T-helper 22 cell (primary cell): Measurements from ENCODE around the gene MAFB.

Experiments
- DNase-seq: peaks from one replicate; pipeline ENCODE4 v3.0.0-alpha.2; 2020; ENCODE audit warnings: low read depth

The MAFB gene

GRCh38 chr20:40702504-40702903 is 13.5 kb upstream of the MAFB start:
- DNase-seq = no peak

- no peak for DNase-seq
These were observed 9.7 kb upstream of the MAFB start for GRCh38 chr20:40698744-40699143.

GRCh38 chr20:40698281-40698680 is 9.2 kb upstream of the MAFB start:
- DNase-seq = no peak

GRCh38 chr20:40697541-40697940 is 8.5 kb upstream of the MAFB start:
- no peak for DNase-seq

- DNase-seq = no peak
These were observed 6.2 kb upstream of the MAFB start for GRCh38 chr20:40695214-40695613.

DNA sequence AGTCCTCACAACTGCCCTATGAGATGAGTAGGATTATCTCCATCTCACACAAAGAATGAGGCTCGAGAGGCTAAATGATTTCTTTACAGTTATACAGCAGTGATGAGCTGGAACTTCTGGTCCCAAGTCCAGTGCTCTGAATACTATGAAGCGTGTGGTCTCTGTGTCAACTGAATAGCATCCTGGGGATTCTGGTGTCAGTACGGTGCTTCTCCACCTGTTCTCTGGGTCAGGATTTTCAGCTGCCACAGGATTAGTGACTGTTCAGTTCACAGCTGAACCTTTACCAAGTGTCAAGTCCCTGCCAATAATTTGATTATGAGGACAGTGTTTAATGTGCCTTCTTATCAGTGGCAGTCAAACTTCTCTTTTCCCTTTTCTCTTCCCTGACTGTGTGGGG is 5.2 kb upstream of the MAFB start:
- DNase-seq = no peak

DNA sequence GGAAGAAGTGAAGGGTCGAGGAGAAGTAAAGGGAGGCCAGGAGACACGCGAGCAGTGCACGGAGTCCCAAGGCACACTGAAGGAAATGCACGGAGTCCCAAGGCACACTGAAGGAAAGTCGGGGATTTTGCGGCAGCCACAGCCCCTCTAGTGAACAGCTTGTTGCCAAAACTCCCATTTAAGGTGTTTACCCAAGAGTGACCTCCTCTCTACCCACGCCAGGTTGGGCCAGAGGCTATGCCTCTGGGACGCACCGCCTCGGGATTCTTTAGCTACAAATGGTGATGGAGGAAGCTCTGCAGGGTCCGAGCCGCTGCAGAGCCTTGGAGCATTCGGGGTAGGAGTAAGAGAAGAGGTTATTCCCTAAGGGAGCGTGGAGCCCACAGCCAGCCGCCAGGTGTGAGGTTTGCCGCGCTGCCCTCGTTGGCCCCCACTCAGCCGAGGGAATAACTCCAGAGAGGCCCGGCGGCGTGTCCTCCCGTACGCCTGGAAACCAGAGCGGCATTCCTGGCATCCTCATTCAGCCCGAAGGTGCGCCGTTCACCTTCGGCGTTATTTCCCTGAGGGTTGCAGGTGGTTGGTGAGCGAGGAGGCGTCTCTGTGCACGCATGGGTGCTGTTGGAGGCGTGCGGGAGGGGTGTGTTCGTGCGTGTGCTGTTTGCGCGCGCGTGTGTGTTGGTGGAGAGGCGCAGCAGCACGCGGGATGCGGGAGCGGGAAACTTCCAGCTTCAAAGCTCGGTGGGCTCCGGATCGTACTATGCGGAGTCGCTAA is 3.4 kb upstream of the MAFB start:
- DNase-seq = no peak

DNA sequence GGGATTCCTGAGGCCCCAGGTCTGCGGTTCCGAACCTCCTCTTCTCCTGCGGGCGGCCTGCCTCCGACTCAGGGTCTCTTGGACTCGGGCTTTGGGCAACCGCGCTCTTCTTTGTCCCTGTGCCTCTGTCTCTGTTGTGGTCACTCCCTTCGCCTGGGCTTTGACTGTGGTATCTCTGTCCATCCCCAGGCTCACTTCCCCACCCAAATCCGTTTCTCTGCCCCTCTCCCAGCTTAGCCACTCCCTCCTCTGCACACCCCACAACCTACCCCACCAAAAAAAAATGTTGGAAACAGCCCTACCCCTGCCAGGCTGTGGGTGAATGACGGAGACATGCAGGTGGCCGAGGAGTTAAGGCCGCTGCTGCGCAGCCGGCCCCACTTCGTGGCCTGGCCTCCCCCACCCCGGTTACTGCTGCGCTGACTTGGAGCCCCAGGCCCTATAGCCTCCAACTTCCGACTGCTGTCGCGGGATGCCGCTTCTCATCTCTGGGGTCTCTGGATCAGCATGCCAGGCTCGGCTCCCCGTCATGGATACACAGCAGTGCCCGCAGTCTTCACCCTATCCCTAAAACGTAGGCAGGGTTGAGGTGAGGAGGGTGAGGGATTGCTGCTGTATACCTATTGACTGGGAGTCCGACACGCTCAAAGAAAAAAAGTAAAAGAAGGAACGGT is 2.7 kb upstream of the MAFB start:
- no peak for DNase-seq

- DNase-seq = no peak
These were observed 2.0 kb upstream of the MAFB start for GRCh38 chr20:40690836-40691565.

GRCh38 chr20:40689943-40690835 is 1.2 kb upstream of the MAFB start:
- no peak for DNase-seq

DNA sequence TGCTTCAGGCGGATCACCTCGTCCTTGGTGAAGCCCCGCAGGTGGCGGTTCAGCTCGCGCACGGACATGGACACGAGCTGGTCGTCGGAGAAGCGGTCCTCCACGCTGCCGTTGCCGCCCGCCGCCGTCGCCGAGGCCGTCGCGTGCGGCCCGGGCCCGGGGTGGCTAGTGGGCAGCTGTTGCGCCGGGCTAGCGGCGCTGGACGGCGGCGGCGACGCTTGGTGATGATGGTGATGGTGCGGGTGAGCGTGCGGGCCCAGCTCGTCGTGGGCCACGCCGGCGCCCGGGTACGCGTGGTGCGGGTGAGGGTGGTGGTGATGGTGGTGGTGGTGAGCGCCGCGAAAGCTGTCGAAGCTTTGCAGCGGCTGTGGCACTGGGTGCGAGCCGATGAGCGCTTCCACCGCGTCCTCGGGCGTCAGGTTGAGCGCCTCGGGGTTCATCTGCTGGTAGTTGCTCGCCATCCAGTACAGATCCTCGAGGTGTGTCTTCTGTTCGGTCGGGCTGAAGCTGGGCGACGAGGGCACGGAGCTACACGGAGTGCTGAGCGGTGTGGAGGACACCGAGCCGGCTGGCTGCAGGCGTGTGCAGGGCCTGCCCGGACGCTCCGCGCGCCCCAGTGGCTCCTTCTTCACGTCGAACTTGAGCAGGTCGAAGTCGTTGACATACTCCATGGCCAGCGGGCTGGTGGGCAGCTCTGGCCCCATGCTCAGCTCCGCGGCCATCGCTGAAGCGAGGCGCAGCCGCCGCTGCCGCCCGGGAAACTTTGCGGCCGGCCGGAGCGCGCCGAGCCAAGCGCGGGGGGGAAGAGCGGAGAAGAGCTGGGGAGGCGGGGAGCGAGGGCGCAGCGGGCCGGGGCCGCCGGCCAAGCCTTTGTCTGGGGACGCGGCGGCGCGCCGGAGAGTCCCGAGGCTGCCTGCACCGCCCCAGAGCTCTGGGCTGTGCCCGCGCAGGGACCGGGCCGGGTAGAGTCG is 622 bp downstream of the MAFB start:
- DNase-seq = no peak

DNA sequence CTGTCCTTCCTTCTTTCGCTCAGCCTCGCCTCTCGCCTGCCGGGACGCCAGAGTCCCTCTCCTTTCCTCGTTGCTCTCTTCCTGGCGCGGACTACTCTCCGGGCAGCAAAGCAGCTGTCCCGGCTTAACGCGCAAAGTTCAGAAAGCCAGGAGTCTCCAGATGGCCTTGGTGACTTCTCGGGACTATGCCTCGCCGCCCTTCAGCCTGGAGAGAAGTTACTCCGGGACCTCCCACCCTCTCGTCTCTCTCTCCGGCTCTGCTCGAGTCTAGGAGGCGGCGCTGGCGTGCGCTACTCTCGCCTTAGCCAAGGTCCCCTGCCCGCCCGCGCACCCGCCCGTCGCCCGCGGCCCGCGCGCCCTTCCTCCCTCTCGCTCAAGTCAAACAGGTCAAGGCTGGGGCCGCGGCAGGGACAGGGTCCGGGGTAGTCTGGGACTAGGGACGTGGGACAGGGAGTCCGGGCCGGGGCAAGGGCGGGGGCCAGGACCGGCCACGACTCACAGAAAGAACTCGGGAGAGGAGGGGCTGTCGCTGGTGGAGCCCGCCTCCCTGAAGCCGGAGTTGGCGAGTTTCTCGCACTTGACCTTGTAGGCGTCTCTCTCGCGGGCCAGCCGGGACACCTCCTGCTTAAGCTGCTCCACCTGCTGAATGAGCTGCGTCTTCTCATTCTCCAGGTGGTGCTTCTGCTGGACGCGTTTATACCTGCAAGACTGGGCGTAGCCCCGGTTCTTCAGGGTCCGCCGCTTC is 1.5 kb downstream of the MAFB start:
- DNase-seq = no peak

GRCh38 chr20:40686893-40687292 is 2.1 kb downstream of the MAFB start:
- DNase-seq = no peak

- DNase-seq = no peak
These were observed 2.6 kb downstream of the MAFB start for GRCh38 chr20:40686434-40686882.

GRCh38 chr20:40685349-40685748 is 3.7 kb downstream of the MAFB start:
- DNase-seq = no peak

- DNase-seq = no peak
These were observed 5.2 kb downstream of the MAFB start for GRCh38 chr20:40683894-40684268.

GRCh38 chr20:40683221-40683893 is 5.7 kb downstream of the MAFB start:
- DNase-seq = no peak

GRCh38 chr20:40682104-40682981 is 6.7 kb downstream of the MAFB start:
- no peak for DNase-seq

DNA sequence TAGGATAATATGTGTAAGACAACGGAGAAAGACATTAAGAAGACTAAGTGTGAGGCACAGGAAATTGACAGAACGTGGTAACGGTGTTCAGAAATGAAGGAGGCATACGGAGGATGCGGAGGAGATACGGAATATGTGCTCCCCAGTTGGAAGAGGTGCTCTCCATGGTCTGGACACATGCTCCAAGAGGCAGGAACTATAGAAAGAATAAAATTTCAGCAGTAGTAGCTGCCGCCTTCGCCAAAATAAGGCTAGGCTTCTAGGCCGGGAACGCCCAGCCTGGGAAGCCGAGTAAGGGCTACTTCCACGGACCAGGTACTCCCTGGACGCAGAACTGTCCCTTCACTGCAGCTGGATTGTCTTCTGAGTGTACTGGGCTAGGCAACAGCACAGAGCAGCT is 7.4 kb downstream of the MAFB start:
- DNase-seq = no peak
